GM23248 (cell line): ENCODE measurements around the gene GSG1L. TPM values are rescaled to one million over a fixed set of nuclear protein-coding genes. Genes with fewer than 3 reads are reported as not detected.

Experiments used
- DNase-seq: peaks from one replicate; pipeline ENCODE4 v3.0.0-alpha.2; 2015
- H2AFZ ChIP-seq: fragments of 200-600 bp; sonication (generic); 2 replicates; pipeline ENCODE4 v1.6.1; 2016; ENCODE audit warnings: antibody characterized with exemption
- H3F3A ChIP-seq: fragments of 200-600 bp; sonication (generic); 2 replicates; pipeline ENCODE4 v1.6.1; 2016; ENCODE audit warnings: mild to moderate bottlenecking, antibody characterized with exemption, mixed run types; ENCODE audit not compliant: insufficient read depth
- H3K27ac ChIP-seq: fragments of 200-600 bp; sonication (generic); 2 replicates; pipeline ENCODE4 v1.5.1; 2016; ENCODE audit warnings: mild to moderate bottlenecking
- H3K27me3 ChIP-seq: fragments of 200-600 bp; sonication (generic); replicated peaks from 2 replicates; pipeline ENCODE4 v1.6.1; 2016; ENCODE audit warnings: mild to moderate bottlenecking; ENCODE audit not compliant: insufficient read depth
- H3K36me3 ChIP-seq: fragments of 200-600 bp; sonication (generic); 2 replicates; pipeline ENCODE4 v1.6.1; 2016; ENCODE audit warnings: low read depth, mild to moderate bottlenecking
- H3K4me1 ChIP-seq: fragments of 200-600 bp; sonication (generic); 2 replicates; pipeline ENCODE4 v1.6.1; 2016; ENCODE audit warnings: mild to moderate bottlenecking; ENCODE audit not compliant: insufficient read depth
- H3K4me2 ChIP-seq: fragments of 200-600 bp; sonication (generic); one replicate; pipeline ENCODE4 v1.6.1; 2016; ENCODE audit warnings: mild to moderate bottlenecking; ENCODE audit not compliant: unreplicated experiment
- H3K4me3 ChIP-seq: fragments of 200-600 bp; sonication (generic); 2 replicates; pipeline ENCODE4 v1.5.1; 2016; ENCODE audit warnings: mild to moderate bottlenecking
- H3K79me2 ChIP-seq: fragments of 200-600 bp; sonication (generic); 2 replicates; pipeline ENCODE4 v1.6.1; 2016; ENCODE audit warnings: mild to moderate bottlenecking; ENCODE audit not compliant: insufficient read depth
- H3K9ac ChIP-seq: fragments of 200-600 bp; sonication (generic); 2 replicates; pipeline ENCODE4 v1.6.1; 2016; ENCODE audit warnings: mild to moderate bottlenecking
- H3K9me2 ChIP-seq: fragments of 200-600 bp; sonication (generic); 2 replicates; pipeline ENCODE4 v1.6.1; 2016; ENCODE audit warnings: mixed run types, mild to moderate bottlenecking, moderate library complexity; ENCODE audit not compliant: insufficient read depth
- H3K9me3 ChIP-seq: fragments of 200-600 bp; sonication (generic); one replicate; pipeline ENCODE4 v1.6.1; 2017; ENCODE audit warnings: low read depth
- H4K20me1 ChIP-seq: fragments of 200-600 bp; sonication (generic); 2 replicates; pipeline ENCODE4 v1.6.0; 2016; ENCODE audit not compliant: insufficient read depth
- EZH2 ChIP-seq: fragments of 200-600 bp; sonication (generic); IDR thresholded peaks from 2 replicates; pipeline ENCODE4 v1.6.1; 2018; ENCODE audit warnings: antibody characterized with exemption, mild to moderate bottlenecking; ENCODE audit not compliant: insufficient read depth, poor library complexity, severe bottlenecking
- EZH2phosphoT487 ChIP-seq: fragments of 200-600 bp; sonication (generic); IDR thresholded peaks from 2 replicates; pipeline ENCODE4 v1.6.1; 2018; ENCODE audit warnings: antibody characterized with exemption, moderate library complexity, mild to moderate bottlenecking, low read depth; ENCODE audit not compliant: insufficient read depth
- WGBS, 2 experiments: methylation state at CpG; one replicate each; pipeline ENCODE4 v1.1.6; 2015 to 2017; ENCODE audit warnings: low lambda C conversion rate in 2 of 2, low coverage in 1 of 2; ENCODE audit errors: missing lambda C conversion rate in 2 of 2; 5-methylcytosine and 5-hydroxymethylcytosine counted together
- in situ Hi-C: fragments of 300-500 bp; cut with MboI; formaldehyde crosslinking; loops from 2 replicates; pipeline ENCODE4 v1.15.0; 2020
- polyA plus RNA-seq: library from polyadenylated mRNA; unstranded; fragments of >200 nt; fragmentation: Nextera tagmentation; extraction: Ambion mirVana; gene quantifications from 2 replicates; pipeline ENCODE4 v1.2.1, GENCODE V29; 2016
- total RNA-seq: library from RNA; depleted of rRNA; stranded (reverse); fragments of >200 nt; shearing (Covaris generic); gene quantifications from 2 replicates; pipeline ENCODE4 v1.2.3, GENCODE V29; 2014

Gene GSG1L
- total and polyA plus RNA-seq, 2 experiments from 2014 or later: not detected

DNA sequence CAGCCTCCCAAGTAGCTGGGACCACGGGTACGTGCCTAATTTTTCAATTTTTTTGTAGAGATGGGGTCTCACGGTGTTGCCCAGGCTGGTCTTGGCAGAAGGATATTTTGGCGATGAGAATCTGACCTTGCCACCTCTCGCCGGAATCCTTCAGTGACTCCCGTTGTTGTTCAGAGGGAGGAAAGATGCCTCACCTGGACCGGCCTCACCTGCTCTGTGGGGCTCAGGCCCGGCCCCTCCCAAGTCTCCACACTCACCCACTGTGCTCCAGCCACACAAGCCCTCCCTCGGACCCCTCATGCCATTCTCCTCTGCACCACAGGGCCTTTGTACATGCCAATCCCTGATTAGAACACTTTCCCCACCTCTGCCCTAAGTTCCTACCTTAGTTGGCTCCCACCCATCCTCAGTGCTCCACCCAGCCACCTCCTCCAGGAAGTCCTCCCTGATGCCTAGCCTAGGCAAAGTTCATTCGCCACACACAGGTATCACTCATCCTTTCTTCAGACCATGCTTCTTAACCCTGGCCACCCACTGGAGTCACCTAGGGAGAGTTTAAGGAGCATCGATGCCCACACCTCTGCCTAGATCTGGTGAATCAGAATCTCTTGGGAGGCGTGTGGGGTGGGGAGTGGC, 136.1 kb downstream of the GSG1L start:
- Histone ChIP-seq H3K9ac (no peak overlapping the region), H3K4me3 (no peak overlapping the region), H3K4me1 (no peaks in the 10 kb centered on the region), H2AFZ (no peak overlapping the region), H4K20me1 (no peaks in the 10 kb centered on the region), H3K4me2 (no peak overlapping the region), H3K9me2 (no peaks in the 10 kb centered on the region), H3K79me2 (no peaks in the 10 kb centered on the region), H3K9me3 (no peaks in the 10 kb centered on the region), H3K27ac (no peak overlapping the region), H3F3A (peaks cover 6% of the 10 kb centered on the region; the same call in 1 of the 2 replicates), H3K27me3 (no peaks in the 10 kb centered on the region), H3K36me3 (no peaks in the 10 kb centered on the region)
- DNase-seq: no peak
- no peak for TF ChIP-seq EZH2phosphoT487
- TF ChIP-seq EZH2: no peak
- in situ Hi-C loops: no loop called here
- 50 to 51% methylated on average over 13 of the region's 13 CpGs for WGBS, 2 experiments

DNA sequence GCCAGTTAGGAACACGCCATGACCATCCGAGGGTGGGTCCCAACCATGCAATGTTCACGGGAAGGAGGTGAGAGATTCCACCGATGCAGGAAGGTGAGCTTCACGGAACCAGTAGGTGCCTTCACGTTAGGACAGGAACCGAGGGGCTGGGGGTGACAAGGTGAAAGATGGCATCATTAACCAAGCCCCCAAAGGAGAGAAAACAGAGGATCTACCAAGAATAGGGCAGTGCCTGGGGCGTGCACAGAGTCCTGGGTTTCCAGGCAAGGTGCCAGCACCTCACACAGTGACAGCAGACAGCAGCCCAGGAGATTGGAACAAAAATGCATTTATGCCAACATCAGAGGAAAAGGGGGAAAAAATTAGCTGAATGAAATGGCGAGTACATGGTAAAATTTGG, 137.9 kb downstream of the GSG1L start:
- H3K4me3 ChIP-seq: no peak overlapping the region
- peaks cover 6% of the 10 kb centered on the region; the same call in 1 of the 2 replicates for H3F3A ChIP-seq
- no peak for DNase-seq
- no peaks in the 10 kb centered on the region for H3K79me2 ChIP-seq
- H3K27me3 ChIP-seq: no peaks in the 10 kb centered on the region
- H3K36me3 ChIP-seq: no peaks in the 10 kb centered on the region
- no peak overlapping the region for H3K27ac ChIP-seq
- in situ Hi-C loops: no loop called here
- WGBS, 2 experiments: 44 to 48% methylated on average over 9 of the region's 9 CpGs
- H3K4me2 ChIP-seq: no peak overlapping the region
- no peak overlapping the region for H3K9ac ChIP-seq
- no peaks in the 10 kb centered on the region for H3K4me1 ChIP-seq
- no peaks in the 10 kb centered on the region for H3K9me2 ChIP-seq
- TF ChIP-seq EZH2 (no peak), EZH2phosphoT487 (no peak)
- H3K9me3 ChIP-seq: no peaks in the 10 kb centered on the region
- no peak overlapping the region for H2AFZ ChIP-seq
- H4K20me1 ChIP-seq: no peaks in the 10 kb centered on the region

DNA sequence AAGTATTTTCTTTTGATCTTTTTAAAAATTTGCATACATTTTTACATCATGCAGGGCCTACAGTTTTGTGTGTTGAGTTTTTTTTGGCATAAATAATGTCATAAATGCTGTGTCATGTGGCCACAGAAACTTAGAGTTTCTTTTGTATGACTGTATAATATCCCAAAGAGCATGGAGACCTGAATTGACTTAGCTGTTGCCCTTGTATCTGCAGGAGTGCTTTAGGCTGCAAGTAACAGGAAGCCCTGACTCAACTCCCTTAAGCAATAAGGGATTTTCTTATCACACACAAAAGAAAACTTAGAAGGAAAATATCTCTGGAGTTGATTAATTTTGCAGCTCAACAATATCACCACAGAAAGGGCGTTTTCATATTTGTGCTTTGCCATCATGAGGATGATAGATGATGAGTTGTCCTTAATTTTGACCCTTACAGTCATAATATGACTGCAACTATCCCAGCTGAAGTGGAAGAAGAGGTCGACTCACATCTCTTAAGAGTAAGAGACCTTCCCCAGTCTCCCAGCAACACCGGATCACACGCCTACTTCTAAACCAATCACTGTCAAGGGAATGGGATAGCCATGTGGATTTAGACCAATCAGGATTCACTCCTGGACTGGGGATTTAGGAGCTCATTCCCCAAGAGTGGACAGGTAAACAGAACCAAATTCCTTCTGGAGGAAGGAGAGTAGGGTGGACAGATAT, 138.9 kb downstream of the GSG1L start:
- no peak for DNase-seq
- H3K4me1 ChIP-seq: no peaks in the 10 kb centered on the region
- no peaks in the 10 kb centered on the region for H3K9me3 ChIP-seq
- H3K4me2 ChIP-seq: no peak overlapping the region
- 49 to 55% methylated on average over 4 of the region's 4 CpGs for WGBS, 2 experiments
- peaks cover 6% of the 10 kb centered on the region; the same call in 1 of the 2 replicates for H3F3A ChIP-seq
- H3K9me2 ChIP-seq: no peaks in the 10 kb centered on the region
- in situ Hi-C loops: no loop called here
- H3K27ac ChIP-seq: no peak overlapping the region
- H3K27me3 ChIP-seq: no peaks in the 10 kb centered on the region
- no peaks in the 10 kb centered on the region for H4K20me1 ChIP-seq
- H3K4me3 ChIP-seq: no peak overlapping the region
- no peak overlapping the region for H3K9ac ChIP-seq
- no peak for TF ChIP-seq EZH2phosphoT487
- no peak for TF ChIP-seq EZH2
- H2AFZ ChIP-seq: no peak overlapping the region
- no peaks in the 10 kb centered on the region for H3K36me3 ChIP-seq
- H3K79me2 ChIP-seq: no peaks in the 10 kb centered on the region

DNA sequence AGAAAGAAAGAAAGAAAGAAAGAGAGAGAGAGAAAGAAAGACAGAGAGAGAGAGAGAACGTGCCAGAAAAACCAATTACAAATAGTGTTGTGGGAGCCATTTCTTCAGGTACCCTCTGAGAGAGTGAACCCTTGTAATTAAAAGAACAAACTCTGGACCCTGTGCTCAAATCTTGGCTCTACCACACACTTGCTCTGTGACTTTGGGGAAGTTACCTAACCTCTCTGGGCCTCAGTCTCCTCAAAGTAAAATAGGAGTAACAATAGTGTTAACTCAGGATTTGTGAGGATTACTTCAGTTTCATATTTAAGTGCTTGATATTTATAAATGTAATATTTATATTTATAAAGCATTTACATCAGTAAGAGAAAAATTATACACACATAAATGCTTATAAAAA, 139.8 kb downstream of the GSG1L start:
- Histone ChIP-seq H3K9me3 (no peaks in the 10 kb centered on the region), H3K36me3 (no peaks in the 10 kb centered on the region), H3F3A (peaks cover 6% of the 10 kb centered on the region; the same call in 1 of the 2 replicates), H3K4me2 (no peak overlapping the region), H2AFZ (no peak overlapping the region), H4K20me1 (no peaks in the 10 kb centered on the region), H3K27ac (no peak overlapping the region), H3K9me2 (no peaks in the 10 kb centered on the region), H3K27me3 (no peaks in the 10 kb centered on the region), H3K4me1 (no peaks in the 10 kb centered on the region), H3K79me2 (no peaks in the 10 kb centered on the region), H3K4me3 (no peak overlapping the region), H3K9ac (no peak overlapping the region)
- in situ Hi-C loops: no loop called here
- TF ChIP-seq EZH2 (no peak), EZH2phosphoT487 (no peak)
- WGBS, 2 experiments: 30 to 63% methylated on average over 1 of the region's 1 CpG
- DNase-seq: no peak

DNA sequence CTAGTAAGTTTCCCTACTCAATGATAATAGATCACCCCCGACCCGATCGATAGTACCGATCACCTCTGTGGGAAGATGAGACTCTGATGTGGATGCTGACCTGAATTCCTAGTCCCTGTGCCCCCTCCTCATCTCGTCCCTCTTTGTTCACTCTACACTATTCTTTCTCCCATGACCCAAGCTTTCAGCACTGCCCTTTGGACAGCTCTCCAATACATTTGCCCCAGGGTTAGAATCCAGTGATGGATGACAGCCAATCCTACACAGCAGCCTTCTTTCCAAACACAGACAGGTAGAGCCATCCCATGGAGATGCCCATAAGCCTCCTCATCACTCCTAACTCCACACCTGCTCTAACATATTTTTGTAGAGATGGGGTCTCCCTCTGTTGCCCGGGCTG, 141.1 kb downstream of the GSG1L start:
- no peaks in the 10 kb centered on the region for H3K36me3 ChIP-seq
- H3K4me3 ChIP-seq: no peak overlapping the region
- H3K4me1 ChIP-seq: no peaks in the 10 kb centered on the region
- peaks cover 6% of the 10 kb centered on the region; the same call in 1 of the 2 replicates for H3F3A ChIP-seq
- H3K9ac ChIP-seq: no peak overlapping the region
- WGBS, 2 experiments: 64 to 67% methylated on average over 6 of the region's 6 CpGs
- in situ Hi-C loops: no loop called here
- no peaks in the 10 kb centered on the region for H3K9me2 ChIP-seq
- H3K4me2 ChIP-seq: no peak overlapping the region
- H3K27ac ChIP-seq: no peak overlapping the region
- DNase-seq: peak; percentile 3
- H4K20me1 ChIP-seq: no peaks in the 10 kb centered on the region
- TF ChIP-seq EZH2phosphoT487: no peak
- TF ChIP-seq EZH2: no peak
- no peaks in the 10 kb centered on the region for H3K27me3 ChIP-seq
- H3K79me2 ChIP-seq: no peaks in the 10 kb centered on the region
- H2AFZ ChIP-seq: no peak overlapping the region
- H3K9me3 ChIP-seq: no peaks in the 10 kb centered on the region
